Kidney capillary endothelial cell (primary cell): ENCODE measurements around the gene RNASEH1.

ENCODE experiments used
- DNase-seq: peaks from one replicate; pipeline ENCODE4 v3.0.0-alpha.2; 2018; ENCODE audit warnings: low spot score

The RNASEH1 gene

DNA sequence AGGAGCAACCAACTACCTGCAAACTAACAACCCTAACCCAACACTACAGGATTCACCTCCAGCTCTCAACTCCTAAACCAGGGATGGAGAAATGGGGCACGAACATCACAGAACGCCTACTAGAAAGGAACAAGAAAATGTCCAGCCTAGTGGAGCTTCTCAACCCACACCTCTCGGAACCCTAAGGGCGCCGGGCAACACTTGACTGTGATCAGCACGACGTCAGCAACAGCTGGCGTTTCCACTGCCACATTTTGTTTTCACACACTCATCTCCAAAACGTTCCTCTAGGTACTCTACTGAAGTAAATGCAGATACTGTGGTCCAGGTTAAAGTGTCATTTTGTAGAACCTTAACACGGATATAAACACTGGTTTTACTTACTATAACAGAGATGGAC lies 4.2 kb downstream of the RNASEH1 start:
- DNase-seq = no peak

DNA sequence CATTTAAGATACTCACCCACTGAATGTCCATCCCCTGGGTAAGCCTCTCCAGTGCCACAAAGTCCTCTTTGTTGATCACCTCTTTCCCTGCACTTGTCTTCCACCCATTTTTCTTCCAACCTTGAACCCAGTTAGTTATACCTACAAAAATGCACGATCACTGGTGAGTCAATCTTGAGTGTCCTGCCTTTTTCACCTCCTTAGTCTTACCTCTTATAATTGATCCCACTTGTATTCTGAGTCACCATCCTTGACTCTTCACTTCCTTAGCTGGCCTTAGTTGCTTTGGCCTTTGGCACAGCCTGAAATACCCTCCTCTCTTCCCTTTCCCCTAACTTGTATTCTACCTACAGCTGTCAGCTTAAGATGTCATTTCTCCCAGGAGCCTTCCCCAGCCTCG lies 10.2 kb downstream of the RNASEH1 start:
- no peak for DNase-seq

DNA sequence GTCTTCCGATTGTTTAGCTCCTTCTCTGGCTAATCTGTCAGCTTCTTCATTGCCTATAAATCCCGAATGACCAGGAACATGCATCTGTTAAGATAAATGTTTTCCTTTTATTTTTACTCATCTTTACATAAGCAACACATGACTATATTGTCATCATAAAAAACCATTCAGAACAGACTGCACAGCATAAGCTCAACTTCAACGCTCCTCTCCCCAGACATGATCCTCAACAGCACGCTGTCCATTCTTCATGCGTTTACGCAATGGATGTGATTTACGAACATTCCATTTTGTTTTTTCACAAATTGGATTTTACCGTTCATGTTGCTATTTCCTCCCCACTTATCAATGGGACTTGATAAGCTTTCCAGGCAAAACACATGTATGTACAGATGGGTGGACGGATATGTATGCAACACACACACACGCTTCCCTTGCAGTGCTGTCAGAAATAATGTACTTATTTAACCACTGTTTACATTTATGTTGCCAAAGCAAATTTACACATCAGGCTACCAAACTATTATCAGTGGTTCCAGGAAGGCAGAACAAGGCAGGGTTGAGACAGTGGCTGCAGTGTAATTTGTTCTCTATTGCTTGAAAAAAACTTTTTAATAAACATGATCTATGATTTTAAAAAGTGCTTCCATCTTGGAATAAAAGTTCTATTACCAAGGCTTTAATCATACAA lies 12.2 kb downstream of the RNASEH1 start:
- DNase-seq = no peak

DNA sequence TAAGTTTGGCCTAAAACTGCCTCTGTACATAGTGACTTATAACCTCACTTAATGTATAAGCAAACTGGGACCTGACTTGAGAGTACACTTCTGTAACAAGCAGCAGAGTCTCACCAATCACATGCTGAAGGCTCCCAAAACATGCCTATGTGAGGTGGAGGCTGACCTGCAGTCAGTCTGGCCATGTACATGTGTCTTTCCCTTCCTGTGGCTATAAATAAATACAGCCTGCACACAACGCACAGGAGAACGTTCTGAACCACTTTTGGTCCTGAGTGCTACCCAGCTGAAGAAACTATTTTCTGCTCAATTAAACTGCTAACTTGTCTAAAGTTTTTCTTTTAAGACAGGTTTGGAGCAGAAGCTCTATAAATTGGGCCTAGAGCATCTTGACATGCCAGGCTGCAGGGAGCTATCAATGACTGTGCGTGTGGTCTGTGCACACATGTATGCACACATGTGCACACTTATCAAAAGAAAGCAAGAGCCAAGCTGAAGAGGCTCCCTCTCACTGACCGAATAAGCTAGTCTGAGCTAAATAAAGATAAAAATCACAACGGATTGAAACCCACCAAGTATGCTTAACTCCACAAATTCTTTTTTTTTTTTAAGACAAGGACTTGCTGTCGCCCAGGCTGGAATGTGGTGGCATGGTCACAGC lies 15.0 kb downstream of the RNASEH1 start:
- DNase-seq = no peak

DNA sequence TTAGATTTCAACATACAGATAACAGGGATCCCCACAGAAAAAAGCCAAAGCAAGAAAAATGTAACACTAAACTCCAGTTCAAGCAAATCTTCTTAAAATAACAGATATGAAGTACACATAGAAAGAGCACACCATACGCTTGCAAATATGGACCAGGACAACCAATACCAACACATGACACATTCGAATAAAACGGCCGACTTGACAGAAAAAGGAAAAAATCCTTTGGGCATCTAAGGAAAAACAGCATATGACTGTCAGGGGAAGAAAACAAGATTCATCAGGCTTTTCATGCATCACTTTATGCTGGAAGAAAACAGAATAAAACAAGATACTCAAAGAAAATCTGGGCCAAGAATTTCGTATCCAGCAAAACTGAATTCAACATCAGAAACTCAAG lies 16.0 kb downstream of the RNASEH1 start:
- DNase-seq = no peak

DNA sequence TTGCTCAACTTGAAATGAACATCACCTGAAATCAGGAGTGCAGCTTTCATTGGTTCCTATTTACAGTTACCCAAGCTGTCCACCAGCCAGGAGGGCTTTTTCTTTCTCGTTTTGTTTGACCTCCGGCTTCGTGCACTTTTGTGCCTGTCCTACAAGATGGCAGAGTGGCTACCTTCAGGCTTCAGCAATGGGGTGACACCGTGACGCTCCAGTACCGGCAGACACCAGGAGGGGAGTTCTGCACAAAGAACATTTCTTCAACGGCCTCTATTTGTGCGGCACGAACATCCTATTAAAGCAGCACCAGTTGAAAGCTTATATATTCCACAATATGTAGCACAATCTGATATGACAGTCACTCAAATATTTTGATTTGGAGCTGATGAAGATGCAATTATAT lies 18.3 kb downstream of the RNASEH1 start:
- no peak for DNase-seq

DNA sequence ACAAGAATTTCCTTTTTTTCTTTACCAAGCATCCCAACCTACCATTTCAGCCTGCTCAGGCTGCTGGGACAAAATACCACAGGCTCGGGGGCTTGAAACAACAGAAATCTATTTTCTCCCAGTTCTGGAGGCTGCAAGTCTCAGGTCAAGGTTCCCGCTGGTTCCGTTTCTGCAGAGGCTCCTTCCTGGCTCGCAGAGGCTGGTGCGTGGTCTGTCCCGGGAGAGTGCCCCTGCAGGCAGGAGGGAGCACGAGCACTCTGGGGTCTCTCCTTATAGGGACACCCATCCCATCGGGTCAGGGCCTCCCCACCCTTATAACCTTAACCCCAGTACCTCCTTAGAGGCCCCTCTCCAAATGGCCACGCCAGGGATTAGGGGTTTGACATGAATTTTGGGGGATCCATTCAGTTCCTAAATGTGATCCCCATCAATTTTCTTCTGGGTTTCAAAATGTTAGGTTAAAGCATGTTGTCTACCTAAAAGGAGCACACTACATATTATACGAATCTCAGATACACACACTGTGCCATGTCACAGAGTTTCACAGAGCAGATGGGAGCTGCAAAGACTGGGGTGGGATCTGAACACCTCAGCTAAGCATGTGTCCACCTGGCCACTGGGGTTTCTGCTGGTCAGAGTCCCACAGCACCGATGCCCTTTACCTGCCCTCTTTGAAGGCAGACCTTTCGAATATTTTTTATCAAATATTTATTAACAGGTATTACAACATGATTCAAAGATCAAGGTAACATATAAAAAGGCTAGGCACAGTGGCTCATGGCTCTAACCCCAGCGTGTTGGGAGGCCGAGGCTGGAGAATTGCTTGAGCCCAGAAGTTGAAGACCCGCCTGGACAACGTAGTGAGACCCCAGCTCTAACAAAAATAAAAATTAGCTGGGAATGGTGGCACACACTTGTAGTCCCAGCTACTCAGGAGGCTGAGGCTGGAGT lies 21.2 kb downstream of the RNASEH1 start:
- DNase-seq = peak; percentile 53

DNA sequence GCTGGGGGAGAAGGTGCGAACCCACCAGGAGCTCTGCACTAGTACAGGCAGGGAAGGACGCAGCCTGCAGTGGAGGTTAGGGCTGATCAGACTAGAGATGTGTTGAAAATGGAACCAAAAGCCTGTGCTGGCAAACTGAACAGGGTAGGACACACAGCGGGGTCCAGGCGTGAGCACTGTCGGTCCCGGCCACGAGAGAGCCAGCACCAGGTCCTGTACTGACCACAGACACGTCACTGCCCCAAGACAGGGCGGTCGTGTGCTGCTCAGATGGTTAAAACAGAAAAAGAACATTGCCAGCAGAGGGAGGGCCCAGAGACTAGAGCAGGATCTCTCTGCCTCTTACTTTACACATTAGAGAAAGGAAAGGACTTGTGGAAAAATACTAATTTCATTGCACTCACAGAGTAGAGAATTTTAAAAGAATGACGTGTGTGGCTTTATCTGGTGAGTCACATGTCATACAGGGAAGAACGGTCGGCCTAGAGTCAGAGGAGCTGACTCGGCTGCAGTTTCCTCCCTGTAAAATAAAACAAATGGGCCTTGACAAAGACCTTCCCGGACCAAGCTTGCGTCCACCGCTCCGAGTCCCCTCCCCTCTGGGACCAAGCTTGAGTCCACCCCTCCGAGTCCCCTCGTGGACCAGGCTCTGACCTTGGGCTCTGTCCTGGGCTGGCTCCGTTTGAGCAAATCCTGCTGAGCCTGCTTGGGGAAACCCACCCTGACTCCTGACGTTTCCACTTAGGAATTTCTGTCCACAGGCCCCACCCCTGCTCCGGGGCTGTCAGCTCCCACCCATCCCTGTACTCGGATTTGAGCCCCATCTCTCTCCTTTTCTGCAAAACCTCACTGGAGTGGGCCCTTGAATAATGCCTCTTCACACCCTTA lies 22.1 kb downstream of the RNASEH1 start:
- peak; percentile 83 for DNase-seq

DNA sequence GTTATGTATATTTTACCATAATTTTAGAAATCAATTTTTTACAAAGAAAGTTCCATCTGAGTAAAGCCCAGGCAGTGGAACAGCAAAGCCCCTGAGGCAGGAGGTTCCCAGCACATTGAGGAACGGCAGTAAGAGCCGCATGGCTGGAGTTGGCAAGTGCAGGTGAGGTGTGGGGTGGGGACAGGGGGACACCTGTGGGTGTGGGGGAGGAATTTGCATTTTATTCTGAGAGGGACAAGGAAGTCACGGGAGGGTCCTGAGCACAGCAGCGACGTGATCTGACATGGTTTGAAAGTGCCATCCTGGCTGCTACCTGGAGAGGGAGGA lies 22.7 kb downstream of the RNASEH1 start:
- DNase-seq = no peak

DNA sequence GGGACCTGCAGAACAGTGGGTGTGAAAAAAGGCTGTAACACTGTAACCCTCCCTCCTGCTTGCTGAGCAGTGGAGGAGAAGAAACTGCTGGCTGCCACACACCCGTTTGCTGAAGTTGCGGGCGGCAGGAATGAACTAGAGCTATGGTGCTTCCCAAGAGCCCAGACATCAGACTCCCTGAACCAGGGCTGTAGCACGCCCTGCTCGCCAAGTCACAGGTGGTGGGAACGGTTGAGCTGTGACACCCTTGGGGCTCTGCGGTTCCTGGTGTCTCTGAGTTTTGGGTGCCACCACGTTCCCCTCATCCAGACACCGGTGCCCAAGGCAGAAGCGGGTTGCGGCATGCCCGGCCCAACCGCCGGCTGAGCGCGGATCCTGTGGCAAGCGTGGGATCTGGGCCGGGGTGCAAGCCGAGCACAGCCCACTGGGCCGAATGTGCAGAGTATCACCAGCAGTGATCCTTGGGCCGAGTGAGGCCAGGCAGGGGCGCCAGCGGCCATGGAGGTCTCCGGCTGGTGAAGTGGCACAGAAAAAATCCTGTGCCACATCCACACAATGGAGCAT lies 23.8 kb downstream of the RNASEH1 start:
- no peak for DNase-seq

DNA sequence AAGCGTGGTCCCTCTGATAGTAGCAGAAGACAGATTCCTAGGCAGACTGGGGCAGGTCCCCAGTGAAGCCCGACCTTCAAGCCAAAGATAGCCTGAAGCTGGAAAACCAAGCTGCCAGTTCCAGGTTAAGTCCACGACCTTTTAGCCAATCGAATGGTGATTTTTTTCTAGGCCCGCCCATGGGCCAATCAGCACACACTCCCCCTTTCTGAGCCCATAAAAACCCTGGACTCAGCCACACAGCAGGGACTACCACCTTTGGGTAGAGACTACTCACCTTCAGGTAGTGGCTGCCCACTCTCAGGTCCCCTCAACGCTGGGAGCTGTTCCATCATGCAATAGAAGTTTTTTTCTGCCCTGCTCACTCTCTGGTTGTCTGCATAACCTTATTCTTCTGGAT lies 24.3 kb downstream of the RNASEH1 start:
- DNase-seq = no peak

DNA sequence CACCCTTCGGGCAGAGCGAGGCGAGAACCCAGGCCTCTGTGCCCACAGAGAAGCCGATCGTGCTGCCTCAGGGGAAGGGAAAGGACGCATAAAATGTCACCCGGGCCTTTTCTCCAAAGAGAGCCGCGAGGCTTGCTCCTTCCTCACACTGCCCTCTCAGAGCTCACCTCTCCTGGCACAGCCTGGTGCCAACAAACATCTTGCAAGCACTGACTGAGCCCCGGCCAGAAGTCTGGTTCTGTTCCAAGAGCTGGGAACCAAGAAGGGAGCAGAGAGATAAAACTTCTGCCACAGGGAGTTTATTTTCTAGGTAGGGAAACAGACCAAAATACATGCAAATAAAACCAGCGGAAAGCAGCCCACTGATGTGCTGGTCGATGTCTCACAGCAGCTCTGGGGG lies 25.2 kb downstream of the RNASEH1 start:
- DNase-seq = no peak

DNA sequence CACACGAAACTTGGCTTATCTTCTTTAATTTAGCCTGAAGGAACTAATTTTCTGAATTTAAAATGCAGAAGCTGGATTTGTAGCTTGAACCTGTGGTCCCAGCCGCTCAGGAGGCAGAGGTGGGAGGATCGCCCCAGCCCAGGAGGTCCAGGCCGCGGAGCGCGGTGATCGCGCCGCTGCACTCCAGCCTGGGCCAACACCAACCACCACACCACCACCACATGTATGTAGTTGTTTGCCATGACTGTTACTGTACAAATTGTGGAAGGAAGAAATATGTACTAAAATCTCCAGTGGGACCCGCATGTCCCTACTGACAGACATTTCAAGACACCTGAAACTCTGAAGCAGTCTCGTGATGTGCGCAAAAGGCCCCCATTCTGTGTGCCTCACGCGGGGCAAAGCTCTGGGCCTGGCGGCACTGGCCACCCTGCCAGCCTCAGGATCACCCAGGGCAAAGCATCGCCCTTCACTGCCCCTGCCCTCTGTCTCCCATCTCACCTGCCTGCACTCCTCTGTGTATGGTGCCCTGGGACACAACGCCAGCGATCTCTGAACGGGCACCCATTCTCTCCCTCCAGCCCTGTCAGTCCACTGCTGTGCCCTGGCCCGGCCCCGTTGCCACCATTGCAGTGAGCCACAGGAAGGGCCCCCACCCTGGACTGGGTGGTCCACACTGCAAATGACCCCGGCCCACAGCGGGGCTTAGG lies 28.7 kb downstream of the RNASEH1 start:
- no peak for DNase-seq

DNA sequence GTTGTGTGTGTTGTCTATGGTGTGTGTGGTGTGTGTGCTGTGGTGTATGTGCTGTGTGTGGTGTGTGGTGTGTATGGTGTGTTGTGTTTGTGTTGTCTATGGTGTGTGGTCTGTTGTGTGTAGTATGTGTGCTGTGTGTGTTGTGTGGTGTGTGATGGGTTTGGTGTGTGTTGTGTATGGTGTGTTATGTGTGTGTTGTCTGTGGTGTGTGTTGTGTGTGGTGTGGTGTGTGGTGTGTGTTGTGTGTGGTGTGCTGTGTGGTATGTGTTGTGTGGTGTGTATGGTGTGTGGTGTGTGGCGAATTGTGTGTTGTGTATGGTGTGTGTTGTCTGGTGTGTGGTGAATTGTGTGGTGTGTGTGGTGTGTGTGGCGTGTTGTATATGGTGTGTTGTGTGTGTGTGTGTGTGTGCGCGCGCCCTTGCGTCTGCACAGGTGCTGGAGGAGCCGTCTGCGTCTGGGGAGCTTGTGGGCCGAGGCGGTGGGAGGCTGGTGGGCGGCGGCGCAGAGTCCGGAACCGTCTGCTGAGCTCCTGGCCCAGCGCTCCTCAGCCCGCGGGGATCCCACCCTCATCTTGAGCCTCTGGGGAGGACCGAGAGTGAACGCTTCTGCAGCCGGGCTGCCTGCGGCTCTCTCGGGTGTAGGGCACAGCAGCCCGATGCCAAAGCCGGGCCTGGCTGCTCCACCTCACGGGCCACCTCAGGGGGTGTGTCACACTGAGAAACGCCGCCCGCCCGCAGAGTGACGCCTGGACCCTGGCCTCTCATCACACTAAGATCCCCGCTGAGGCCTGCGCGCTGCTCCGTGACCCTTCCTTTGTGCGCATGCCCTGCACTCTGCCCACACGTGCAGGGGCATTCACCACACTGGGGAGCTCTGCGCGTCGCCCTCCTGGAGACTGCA lies 30.0 kb downstream of the RNASEH1 start:
- DNase-seq = no peak

DNA sequence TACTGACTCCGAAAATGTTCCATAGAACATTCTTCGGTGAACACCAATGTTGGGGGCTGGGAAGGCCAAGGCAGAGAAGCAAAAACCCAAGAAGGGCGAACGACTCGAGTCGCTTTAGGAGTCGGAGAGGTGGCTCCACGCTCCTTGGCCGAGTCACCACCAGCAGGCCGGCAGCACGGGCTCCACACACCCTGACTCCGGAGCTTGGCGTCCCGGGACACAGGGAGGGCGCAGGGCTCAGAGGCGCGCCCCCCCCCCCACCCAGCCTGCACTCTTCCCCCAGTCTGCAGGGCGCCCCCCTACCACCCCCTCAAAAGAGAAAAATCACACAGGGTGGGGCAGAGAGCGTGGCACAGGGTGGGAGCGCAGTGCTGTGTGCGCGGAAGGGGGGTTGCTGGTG lies 31.3 kb downstream of the RNASEH1 start:
- no peak for DNase-seq

DNA sequence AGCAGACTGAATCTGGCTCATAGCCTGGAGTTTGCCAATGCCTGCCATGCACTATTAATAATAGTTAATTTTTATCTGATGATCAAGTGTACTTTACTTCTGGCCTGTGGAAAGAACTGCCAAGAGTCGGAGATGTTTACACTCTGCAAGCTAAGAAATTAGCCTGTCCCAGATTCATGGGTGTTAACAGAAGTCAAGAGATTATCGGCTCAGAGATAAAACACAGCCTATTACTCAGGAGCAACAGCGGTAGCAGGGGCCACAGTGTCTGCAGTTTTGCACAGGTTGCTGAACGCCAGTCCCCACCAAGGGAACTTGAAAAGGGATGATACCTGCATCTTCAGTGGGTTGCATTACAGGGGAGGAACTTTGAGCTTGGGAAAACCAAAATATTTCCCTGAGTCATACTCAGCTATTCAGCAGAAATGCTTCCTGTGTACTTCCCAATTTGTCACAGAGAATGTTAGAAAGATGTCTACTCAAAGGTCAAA lies 34.5 kb downstream of the RNASEH1 start:
- no peak for DNase-seq

DNA sequence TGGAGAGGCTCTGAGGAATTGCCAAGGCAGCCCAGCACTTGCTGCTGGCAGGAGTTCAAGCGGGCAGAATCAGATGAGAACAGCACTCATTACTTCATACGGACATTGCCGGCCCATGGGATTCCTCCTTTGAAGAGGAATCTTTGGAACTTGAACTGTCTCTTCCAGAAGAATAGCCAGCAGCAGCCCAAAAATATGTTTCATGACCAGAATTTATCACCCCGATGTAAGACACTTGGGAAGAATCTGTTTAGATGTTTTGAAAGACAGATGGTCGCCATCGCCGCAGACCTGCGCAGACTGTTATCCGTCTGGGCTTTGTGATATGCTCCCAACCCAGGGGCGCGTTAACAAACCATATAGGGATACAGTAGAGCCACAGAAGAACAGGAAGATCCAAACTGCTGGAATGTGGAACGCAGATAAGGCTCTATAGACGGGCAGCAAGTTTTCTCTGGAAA lies 35.1 kb downstream of the RNASEH1 start:
- DNase-seq = no peak

DNA sequence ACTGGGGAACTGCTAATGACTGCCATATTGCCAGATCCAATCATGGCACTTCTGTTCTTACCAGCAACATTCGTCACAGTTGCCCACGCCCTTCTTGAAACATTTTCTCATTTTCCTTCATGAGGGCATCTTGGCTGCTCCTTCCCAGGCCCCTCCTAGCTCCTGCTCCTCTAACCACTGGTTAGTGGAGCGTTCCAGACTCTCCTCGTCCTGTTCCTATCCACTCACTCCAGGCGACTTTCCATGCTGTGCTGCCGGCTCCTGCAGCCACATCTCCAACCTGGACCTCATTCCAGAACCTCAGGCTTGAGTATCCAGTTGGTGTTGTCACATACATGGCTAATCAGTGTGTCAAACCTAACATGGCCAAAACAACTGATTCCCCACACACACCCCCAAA lies 37.5 kb downstream of the RNASEH1 start:
- DNase-seq = no peak
